Panc1 (cell line): ENCODE measurements around the gene ABI3BP.

Source experiments
- CTCF ChIP-seq: fragments of 450-650 bp; IDR thresholded peaks from 2 replicates; pipeline ENCODE4 v1.5.1; 2017; ENCODE audit warnings: mild to moderate bottlenecking
- POLR2AphosphoS5 ChIP-seq: IDR thresholded peaks from 2 replicates; pipeline ENCODE4 v1.6.1; 2012; ENCODE audit warnings: mild to moderate bottlenecking, low read depth, low read length, moderate library complexity
- TCF7L2 ChIP-seq: IDR thresholded peaks from 2 replicates; pipeline ENCODE4 v1.6.1; 2011; ENCODE audit warnings: mild to moderate bottlenecking, low read depth, low read length, inconsistent platforms

- no peak for TF ChIP-seq CTCF
- no peak for TF ChIP-seq TCF7L2
- no peak for TF ChIP-seq POLR2AphosphoS5
Observed at GRCh38 chr3:100893108-100893507, 100.1 kb downstream of the ABI3BP start.
